OCI-LY7 (cell line): ENCODE results near the gene ADPRHL1. TPM values are rescaled to one million over a fixed set of nuclear protein-coding genes. Genes with fewer than 3 reads are reported as not detected.

Source experiments
- BruUV-seq: library from RNA; stranded (reverse); fragments of 400-500 nt; replicated peaks from 2 replicates; lab custom pipeline; 2021; lab: Mats Ljungman, UMichigan
- CTCF ChIA-PET: fragments of 300-600 bp; sonication (Branson Sonifier 250); formaldehyde crosslinking; loops from one replicate; lab custom pipeline; 2022; ENCODE audit warnings: antibody characterized with exemption; ENCODE audit not compliant: unreplicated experiment; lab: Charles Lee
- POLR2A ChIA-PET: fragments of 300-600 bp; sonication (Branson Sonifier 250); formaldehyde crosslinking; loops from one replicate; lab custom pipeline; 2022; ENCODE audit warnings: antibody characterized with exemption; lab: Charles Lee
- DNase-seq: peaks from one replicate; pipeline ENCODE4 v3.0.0-alpha.2; 2015; ENCODE audit warnings: low spot score
- H2AFZ ChIP-seq: fragments of 200-600 bp; sonication (generic), shearing (Covaris generic); 2 replicates; pipeline ENCODE4 v1.6.1; 2014; ENCODE audit warnings: mild to moderate bottlenecking, antibody characterized with exemption, low read length, moderate library complexity
- H3K27ac ChIP-seq: fragments of 200-600 bp; sonication (generic); 2 replicates; pipeline ENCODE4 v1.5.1; 2014; ENCODE audit warnings: mixed run types, low read depth, mild to moderate bottlenecking, moderate library complexity, low read length, inconsistent platforms; ENCODE audit not compliant: poor library complexity, severe bottlenecking
- H3K36me3 ChIP-seq: fragments of 200-600 bp; sonication (generic); 2 replicates; pipeline ENCODE4 v1.6.1; 2014; ENCODE audit warnings: mild to moderate bottlenecking, antibody characterized with exemption, low read length, moderate library complexity, mixed read lengths; ENCODE audit not compliant: insufficient read depth
- H3K4me1 ChIP-seq: fragments of 200-600 bp; sonication (generic); 2 replicates; pipeline ENCODE4 v1.5.1; 2014; ENCODE audit warnings: mild to moderate bottlenecking, low read length; ENCODE audit not compliant: insufficient read depth, poor library complexity, severe bottlenecking
- H3K4me2 ChIP-seq: fragments of 200-600 bp; sonication (generic); 2 replicates; pipeline ENCODE4 v1.6.1; 2014; ENCODE audit warnings: mild to moderate bottlenecking, low read length
- H3K4me3 ChIP-seq: fragments of 200-600 bp; sonication (generic); 2 replicates; pipeline ENCODE4 v1.5.1; 2014; ENCODE audit warnings: mild to moderate bottlenecking, low read depth, low read length; ENCODE audit not compliant: poor library complexity, severe bottlenecking
- H3K79me2 ChIP-seq: fragments of 200-600 bp; sonication (generic); 2 replicates; pipeline ENCODE4 v1.6.1; 2016; ENCODE audit warnings: low read depth, mild to moderate bottlenecking, low read length, moderate library complexity, mixed read lengths; ENCODE audit not compliant: insufficient read depth
- H3K9me2 ChIP-seq: fragments of 200-600 bp; sonication (generic); 2 replicates; pipeline ENCODE4 v1.6.1; 2016; ENCODE audit warnings: mild to moderate bottlenecking, low read length, mixed read lengths; ENCODE audit not compliant: insufficient read depth
- H3K9me3 ChIP-seq: fragments of 200-600 bp; sonication (generic); 2 replicates; pipeline ENCODE4 v1.6.1; 2014; ENCODE audit warnings: mild to moderate bottlenecking, mixed run types, low read length, mixed read lengths
- H4K20me1 ChIP-seq: fragments of 200-600 bp; sonication (generic); 2 replicates; pipeline ENCODE4 v1.6.1; 2014; ENCODE audit warnings: mild to moderate bottlenecking, antibody characterized with exemption, low read length, moderate library complexity, mixed read lengths; ENCODE audit not compliant: insufficient read depth
- EZH2phosphoT487 ChIP-seq: fragments of 200-600 bp; sonication (generic); IDR thresholded peaks from 2 replicates; pipeline ENCODE4 v1.6.1; 2018; ENCODE audit warnings: low read depth, borderline replicate concordance, mild to moderate bottlenecking, mixed run types, antibody characterized with exemption, low read length, moderate library complexity, mixed read lengths
- intact Hi-C: fragments of 100-400 bp; cut with micrococcal nuclease; formaldehyde crosslinking; loops from one replicate; pipeline ENCODE4 v1.10.0; 2022; ENCODE audit not compliant: unreplicated experiment
- total RNA-seq, 2 experiments: library from RNA; depleted of rRNA in 1 of 2; stranded (reverse); fragments of >200 nt in 1 of 2; shearing (Covaris generic) in 1 of 2; gene quantifications; 2 replicates each; pipeline ENCODE4 v1.2.3, GENCODE V29; 2014 to 2022
- TF ChIP-seq, protein P1 (sequence below): fragments of 200-600 bp; sonication (generic); conservative IDR thresholded peaks from 2 replicates; pipeline ENCODE4 v1.5.1; 2014; ENCODE audit warnings: mild to moderate bottlenecking, antibody characterized with exemption, low read length, moderate library complexity, mixed read lengths

The ADPRHL1 gene
- total RNA-seq, 2 experiments from 2014 or later: 2.5 to 6.2 TPM

DNA sequence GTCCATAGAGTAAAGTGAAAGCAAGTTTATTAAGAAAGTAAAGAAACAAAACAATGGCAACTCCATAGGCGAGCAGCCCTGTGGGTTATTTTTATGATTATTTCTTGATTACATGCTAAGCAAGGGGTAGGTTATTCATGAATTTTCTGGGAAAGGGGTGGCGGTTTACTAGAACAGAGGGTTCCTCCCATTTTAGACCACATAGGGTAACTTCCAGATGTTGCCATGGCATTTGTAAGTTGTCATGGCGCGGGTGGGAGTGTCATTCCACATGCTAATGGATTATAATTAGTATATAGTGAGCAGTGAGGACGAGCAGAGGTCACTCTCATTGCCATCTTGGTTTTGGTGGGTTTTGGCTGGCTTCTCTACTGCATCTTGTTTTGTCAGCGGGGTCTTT lies 45.6 kb upstream of the ADPRHL1 start:
- CTCF ChIA-PET: no interaction called here
- no TSS peak for BruUV-seq
- POLR2A ChIA-PET: no interaction called here

DNA sequence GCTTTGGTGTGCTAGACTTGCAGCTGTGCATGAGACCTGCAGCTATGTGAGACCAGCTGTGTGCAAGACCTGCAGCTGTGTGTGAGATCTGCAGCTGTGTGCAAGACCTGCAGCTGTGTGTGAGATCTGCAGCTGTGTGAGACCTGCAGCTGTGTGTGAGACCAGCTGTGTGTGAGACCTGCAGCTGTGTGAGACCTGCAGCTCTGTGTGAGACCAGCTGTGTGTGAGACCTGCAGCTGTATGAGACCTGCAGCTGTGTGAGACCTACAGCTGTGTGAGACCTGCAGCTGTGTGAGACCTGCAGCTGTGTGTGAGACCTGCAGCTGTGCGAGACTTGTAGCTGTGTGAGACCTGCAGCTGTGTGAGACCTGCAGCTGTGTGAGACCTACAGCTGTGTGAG lies 43.9 kb upstream of the ADPRHL1 start:
- peaks cover 16% of the 10 kb centered on the region for H3K4me1 ChIP-seq
- BruUV-seq: no TSS peak
- ChIA-PET POLR2A (no interaction called here), CTCF (no interaction called here)
- intact Hi-C loops: no loop called here
- H3K79me2 ChIP-seq: no peaks in the 10 kb centered on the region
- no peaks in the 10 kb centered on the region for H4K20me1 ChIP-seq
- H3K4me3 ChIP-seq: no peak overlapping the region
- no peak overlapping the region for H3K4me2 ChIP-seq
- TF ChIP-seq, protein P1, sequence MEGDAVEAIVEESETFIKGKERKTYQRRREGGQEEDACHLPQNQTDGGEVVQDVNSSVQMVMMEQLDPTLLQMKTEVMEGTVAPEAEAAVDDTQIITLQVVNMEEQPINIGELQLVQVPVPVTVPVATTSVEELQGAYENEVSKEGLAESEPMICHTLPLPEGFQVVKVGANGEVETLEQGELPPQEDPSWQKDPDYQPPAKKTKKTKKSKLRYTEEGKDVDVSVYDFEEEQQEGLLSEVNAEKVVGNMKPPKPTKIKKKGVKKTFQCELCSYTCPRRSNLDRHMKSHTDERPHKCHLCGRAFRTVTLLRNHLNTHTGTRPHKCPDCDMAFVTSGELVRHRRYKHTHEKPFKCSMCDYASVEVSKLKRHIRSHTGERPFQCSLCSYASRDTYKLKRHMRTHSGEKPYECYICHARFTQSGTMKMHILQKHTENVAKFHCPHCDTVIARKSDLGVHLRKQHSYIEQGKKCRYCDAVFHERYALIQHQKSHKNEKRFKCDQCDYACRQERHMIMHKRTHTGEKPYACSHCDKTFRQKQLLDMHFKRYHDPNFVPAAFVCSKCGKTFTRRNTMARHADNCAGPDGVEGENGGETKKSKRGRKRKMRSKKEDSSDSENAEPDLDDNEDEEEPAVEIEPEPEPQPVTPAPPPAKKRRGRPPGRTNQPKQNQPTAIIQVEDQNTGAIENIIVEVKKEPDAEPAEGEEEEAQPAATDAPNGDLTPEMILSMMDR: no peak
- TF ChIP-seq EZH2phosphoT487: no peak
- H3K36me3 ChIP-seq: peaks cover 46% of the 10 kb centered on the region
- DNase-seq: no peak
- no peaks in the 10 kb centered on the region for H3K9me3 ChIP-seq
- H3K27ac ChIP-seq: no peak overlapping the region
- no peak overlapping the region for H2AFZ ChIP-seq
- no peaks in the 10 kb centered on the region for H3K9me2 ChIP-seq

More for the DNA sequence above, 45.6 kb upstream of the ADPRHL1 start:
- H3K9me2 ChIP-seq: no peaks in the 10 kb centered on the region
- no peak overlapping the region for H2AFZ ChIP-seq
- no peak for DNase-seq
- no peak overlapping the region for H3K27ac ChIP-seq
- TF ChIP-seq, protein P1: no peak
- no peak for TF ChIP-seq EZH2phosphoT487
- intact Hi-C loops: no loop called here
- H3K4me1 ChIP-seq: no peaks in the 10 kb centered on the region
- no peak overlapping the region for H3K4me2 ChIP-seq
- H4K20me1 ChIP-seq: no peaks in the 10 kb centered on the region
- no peak overlapping the region for H3K4me3 ChIP-seq
- no peaks in the 10 kb centered on the region for H3K79me2 ChIP-seq
- H3K9me3 ChIP-seq: no peaks in the 10 kb centered on the region
- peaks cover 46% of the 10 kb centered on the region for H3K36me3 ChIP-seq

DNA sequence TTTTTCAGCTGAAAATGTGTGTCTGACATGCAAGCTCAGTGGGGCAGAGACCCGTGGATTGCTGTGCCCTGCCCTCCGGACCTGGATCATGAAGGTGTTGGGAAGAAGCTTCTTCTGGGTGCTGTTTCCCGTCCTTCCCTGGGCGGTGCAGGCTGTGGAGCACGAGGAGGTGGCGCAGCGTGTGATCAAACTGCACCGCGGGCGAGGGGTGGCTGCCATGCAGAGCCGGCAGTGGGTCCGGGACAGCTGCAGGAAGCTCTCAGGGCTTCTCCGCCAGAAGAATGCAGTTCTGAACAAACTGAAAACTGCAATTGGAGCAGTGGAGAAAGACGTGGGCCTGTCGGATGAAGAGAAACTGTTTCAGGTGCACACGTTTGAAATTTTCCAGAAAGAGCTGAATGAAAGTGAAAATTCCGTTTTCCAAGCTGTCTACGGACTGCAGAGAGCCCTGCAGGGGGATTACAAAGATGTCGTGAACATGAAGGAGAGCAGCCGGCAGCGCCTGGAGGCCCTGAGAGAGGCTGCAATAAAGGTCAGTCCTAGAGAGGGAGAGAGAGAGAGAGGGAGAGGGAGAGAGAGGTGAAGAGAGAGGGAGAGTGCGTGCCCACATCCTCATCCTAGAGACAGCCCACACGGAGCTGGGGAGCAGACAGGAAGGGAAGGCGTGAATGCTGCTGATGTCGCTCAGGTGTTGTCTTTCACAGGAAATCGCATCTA lies 42.4 kb upstream of the ADPRHL1 start:
- H4K20me1 ChIP-seq: no peaks in the 10 kb centered on the region
- no peak overlapping the region for H3K27ac ChIP-seq
- no peak overlapping the region for H3K4me2 ChIP-seq
- peaks cover 41% of the 10 kb centered on the region for H3K36me3 ChIP-seq
- no TSS peak for BruUV-seq
- no peak overlapping the region for H2AFZ ChIP-seq
- no peak for DNase-seq
- no peak overlapping the region for H3K4me3 ChIP-seq
- ChIA-PET CTCF (no interaction called here), POLR2A (no interaction called here)
- no peak for TF ChIP-seq EZH2phosphoT487
- TF ChIP-seq, protein P1: no peak
- H3K79me2 ChIP-seq: no peaks in the 10 kb centered on the region
- no peaks in the 10 kb centered on the region for H3K9me2 ChIP-seq
- no peaks in the 10 kb centered on the region for H3K9me3 ChIP-seq
- H3K4me1 ChIP-seq: peaks cover 16% of the 10 kb centered on the region
- intact Hi-C loops: no loop called here
